Lung (tissue), 12 donors: ENCODE data around the gene SLCO2A1. TPM values are rescaled to one million over a fixed set of nuclear protein-coding genes. Genes with fewer than 3 reads are reported as not detected.

Experiments used
- ATAC-seq: fragments of 200-7000 bp; cut with Tn5 transposase; one replicate; pipeline ENCODE4 v1.9.1; 2020; ENCODE audit warnings: moderate number of reproducible peaks; ENCODE audit not compliant: insufficient read depth, low FRiP score
- DNase-seq, 3 donors: peaks; one replicate each; pipeline ENCODE4 v3.0.0-alpha.2; 2013 to 2017
- H3K27ac ChIP-seq, 2 donors: one replicate each; pipeline ENCODE4 v1.5.1; 2013; ENCODE audit warnings: mild to moderate bottlenecking in 2 of 2, moderate library complexity in 2 of 2, control low read depth in 1 of 2, inconsistent platforms in 1 of 2, low read depth in 1 of 2, low read length in 1 of 2
- H3K27me3 ChIP-seq, 3 donors: one replicate each; pipeline ENCODE4 v1.5.1; 2013; ENCODE audit warnings: low read length in 2 of 3; ENCODE audit not compliant: control insufficient read depth in 3 of 3, insufficient read depth in 3 of 3
- H3K36me3 ChIP-seq, 4 donors: one replicate each; pipeline ENCODE4 v1.5.1; 2013; ENCODE audit warnings: low read length in 4 of 4, mild to moderate bottlenecking in 1 of 4, moderate library complexity in 1 of 4; ENCODE audit not compliant: control insufficient read depth in 4 of 4, insufficient read depth in 4 of 4
- H3K4me1 ChIP-seq, 5 donors: one replicate each; pipeline ENCODE4 v1.5.1; 2013; ENCODE audit warnings: low read length in 5 of 5, mild to moderate bottlenecking in 2 of 5, moderate library complexity in 1 of 5; ENCODE audit not compliant: control insufficient read depth in 5 of 5, insufficient read depth in 5 of 5
- H3K4me3 ChIP-seq: one replicate; pipeline ENCODE4 v1.5.1; 2013; ENCODE audit warnings: mild to moderate bottlenecking, control low read depth, moderate library complexity
- H3K9ac ChIP-seq, 2 donors: one replicate each; pipeline ENCODE4 v1.5.1; 2013; ENCODE audit warnings: low read length in 2 of 2, control low read depth in 1 of 2; ENCODE audit not compliant: insufficient read depth in 1 of 2
- H3K9me3 ChIP-seq, 4 donors: one replicate each; pipeline ENCODE4 v1.5.1; 2013; ENCODE audit warnings: low read length in 3 of 4, mild to moderate bottlenecking in 1 of 4, moderate library complexity in 1 of 4; ENCODE audit not compliant: control insufficient read depth in 4 of 4, insufficient read depth in 3 of 4
- CTCF ChIP-seq: IDR thresholded peaks from 2 replicates; pipeline ENCODE4 v1.5.1; 2012; ENCODE audit warnings: mild to moderate bottlenecking; ENCODE audit errors: control extremely low read depth, extremely low read depth
- WGBS, 2 donors: extraction: QIAGEN DNeasy Blood & Tissue Kit; methylation state at CpG; one replicate each; pipeline ENCODE4 v1.1.7; 2013; 5-methylcytosine and 5-hydroxymethylcytosine counted together
- polyA plus RNA-seq, 2 donors: library from polyadenylated mRNA; stranded (reverse); fragments of 200-250 nt; gene quantifications; one replicate each; pipeline ENCODE4 v1.2.1, GENCODE V29; 2013
- total RNA-seq, 2 donors: library from RNA; depleted of rRNA in 1 of 2; stranded (reverse); fragments of >200 nt in 1 of 2; gene quantifications; one replicate each; pipeline ENCODE4 v1.2.1, GENCODE V29; 2014 to 2021
- donor health status: control.
- donor health status: control.
- donor health status: Bipolar disorder and iron deficiency.
- donor health status: healthy.
- donor health status: DM: yes; HTN: yes; CAD: no.

SLCO2A1 gene
- total and polyA plus RNA-seq, 4 donors: 27.2 to 131 (median 42.7) TPM

DNA sequence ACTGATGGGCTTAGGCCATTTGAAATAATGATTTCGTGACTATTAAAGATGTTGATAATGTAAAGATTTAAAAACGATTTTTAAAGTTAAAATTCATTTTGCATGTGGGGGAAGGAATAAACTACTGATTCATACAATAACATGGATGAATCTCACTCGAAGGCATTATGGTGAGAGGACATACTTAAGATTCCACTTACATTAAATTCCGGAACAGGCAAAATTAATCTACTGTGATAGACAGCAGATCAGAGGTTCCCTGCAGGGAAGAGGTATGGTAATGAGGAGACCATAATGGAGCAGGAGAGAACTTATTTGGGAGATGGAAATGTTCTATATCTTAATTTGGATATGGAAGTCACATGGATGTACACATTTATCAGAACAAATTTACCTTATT lies 105.7 kb downstream of the SLCO2A1 start:
- H3K36me3 ChIP-seq: no peaks in the 10 kb centered on the region
- H3K4me3 ChIP-seq: no peak overlapping the region
- no peak overlapping the region for H3K9ac ChIP-seq
- no peak for TF ChIP-seq CTCF
- H3K27ac ChIP-seq: no peak overlapping the region
- ATAC-seq: no peak
- H3K9me3 ChIP-seq: peaks cover 0 to 2% (median 0%) of the 10 kb centered on the region in 4 donors
- H3K27me3 ChIP-seq: no peaks in the 10 kb centered on the region
- DNase-seq: no peak
- 73 to 84% methylated on average over 4 of the region's 4 CpGs for WGBS, 2 donors
- peaks cover 0 to 8% (median 3%) of the 10 kb centered on the region in 5 donors for H3K4me1 ChIP-seq

DNA sequence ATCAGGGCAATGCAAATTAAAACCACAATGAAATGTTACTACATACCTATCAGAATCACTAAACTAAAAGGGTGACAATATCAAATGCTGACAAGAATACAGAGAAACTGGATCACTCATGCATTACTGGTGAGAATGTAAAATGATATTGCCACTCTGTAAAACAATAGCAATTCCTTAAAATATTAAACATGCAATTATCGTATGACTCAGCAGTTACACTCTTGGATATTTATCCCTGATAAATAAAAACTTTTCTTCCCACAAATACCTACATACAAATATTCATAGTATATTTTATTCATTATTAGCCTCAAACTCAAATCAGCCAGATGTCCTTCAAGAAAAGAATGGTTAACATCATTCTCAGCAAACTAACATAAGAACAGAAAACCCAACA lies 108.1 kb downstream of the SLCO2A1 start:
- TF ChIP-seq CTCF: no peak
- WGBS, 2 donors: 92 to 97% methylated on average over 1 of the region's 1 CpG

GRCh38 chr3:133917144-133917543 lies 112.6 kb downstream of the SLCO2A1 start:
- Histone ChIP-seq H3K36me3 (no peaks in the 10 kb centered on the region), H3K27ac (no peak overlapping the region), H3K9me3 (no peaks in the 10 kb centered on the region), H3K4me3 (no peak overlapping the region), H3K4me1 (no peaks in the 10 kb centered on the region), H3K27me3 (no peaks in the 10 kb centered on the region), H3K9ac (no peak overlapping the region)
- DNase-seq (no peak), ATAC-seq (no peak)
- no peak for TF ChIP-seq CTCF

More for the DNA sequence above, 108.1 kb downstream of the SLCO2A1 start:
- Histone ChIP-seq H3K27me3 (no peaks in the 10 kb centered on the region), H3K9ac (no peak overlapping the region), H3K27ac (no peak overlapping the region), H3K4me1 (no peaks in the 10 kb centered on the region), H3K4me3 (no peak overlapping the region), H3K9me3 (peaks cover 0 to 2% (median 0%) of the 10 kb centered on the region in 4 donors), H3K36me3 (no peaks in the 10 kb centered on the region)
- DNase-seq: no peak
- no peak for ATAC-seq
